Measurements from ENCODE around the gene CRTAP. TPM values are rescaled to one million over a fixed set of nuclear protein-coding genes. Genes with fewer than 3 reads are reported as not detected.
A peak's percentile ranks its signal among the peaks of the same experiment; 100 is the strongest.

The CRTAP gene
- total and polyA plus RNA-seq, 2 experiments from 2014 or later, result 71.9 to 210 TPM

DNA sequence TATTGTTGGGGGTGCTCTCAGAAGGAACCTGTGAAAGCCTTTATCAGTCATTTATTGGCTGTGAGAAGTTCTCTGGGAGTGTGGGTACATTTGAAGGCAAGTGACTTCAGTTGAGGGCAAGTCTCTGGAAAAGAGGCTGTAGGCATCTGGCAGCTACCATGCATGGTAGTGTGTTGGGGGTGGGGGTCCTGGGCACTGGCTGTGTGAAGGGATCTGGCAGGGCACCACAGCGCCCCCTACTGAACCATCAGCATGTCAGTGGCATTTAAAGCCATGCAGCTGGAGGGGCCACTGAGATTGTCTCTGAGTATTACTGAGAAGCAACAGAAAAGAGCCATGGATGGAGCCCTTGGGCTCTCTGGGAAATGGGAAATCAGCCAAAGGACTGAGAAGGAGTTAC is 30.6 kb downstream of the CRTAP start:
- Histone ChIP-seq H3K27ac (ENCODE audit: low read depth) (no peak overlapping the region), H3K27me3 (ENCODE audit: insufficient read depth) (no peaks in the 10 kb centered on the region), H3K36me3 (ENCODE audit: insufficient read depth) (no peaks in the 10 kb centered on the region; the same call in 1 of the 2 replicates), H3K4me1 (ENCODE audit: insufficient read depth) (no peaks in the 10 kb centered on the region), H3F3A (replicated peaks; ENCODE audit: low read depth) (no peaks in the 10 kb centered on the region), H2AFZ (no peak overlapping the region), H3K4me3 (no peak overlapping the region), H3K79me2 (replicated peaks; ENCODE audit: insufficient read depth) (no peaks in the 10 kb centered on the region), H3K4me2 (no peak overlapping the region), H3K9me2 (ENCODE audit: insufficient read depth) (no peaks in the 10 kb centered on the region), H4K20me1 (replicated peaks; ENCODE audit: insufficient read depth) (no peaks in the 10 kb centered on the region)
- DNase-seq (ENCODE audit: low spot score) (peak; percentile 85), ATAC-seq (peak; percentile 96)
- H3K4me3 Mint-ChIP-seq, result no peak overlapping the region
- peaks cover 6% of the 10 kb centered on the region; the same call in 2 of the 3 replicates for H3K4me1 Mint-ChIP-seq
- H3K9me3 Mint-ChIP-seq, result no peaks in the 10 kb centered on the region
- H3K36me3 Mint-ChIP-seq (ENCODE audit: low read depth), result peaks cover 16% of the 10 kb centered on the region
- peaks cover 18% of the 10 kb centered on the region for H3K27me3 Mint-ChIP-seq (ENCODE audit: insufficient read depth, low read depth, poor library complexity)
- TF ChIP-seq, protein P1, sequence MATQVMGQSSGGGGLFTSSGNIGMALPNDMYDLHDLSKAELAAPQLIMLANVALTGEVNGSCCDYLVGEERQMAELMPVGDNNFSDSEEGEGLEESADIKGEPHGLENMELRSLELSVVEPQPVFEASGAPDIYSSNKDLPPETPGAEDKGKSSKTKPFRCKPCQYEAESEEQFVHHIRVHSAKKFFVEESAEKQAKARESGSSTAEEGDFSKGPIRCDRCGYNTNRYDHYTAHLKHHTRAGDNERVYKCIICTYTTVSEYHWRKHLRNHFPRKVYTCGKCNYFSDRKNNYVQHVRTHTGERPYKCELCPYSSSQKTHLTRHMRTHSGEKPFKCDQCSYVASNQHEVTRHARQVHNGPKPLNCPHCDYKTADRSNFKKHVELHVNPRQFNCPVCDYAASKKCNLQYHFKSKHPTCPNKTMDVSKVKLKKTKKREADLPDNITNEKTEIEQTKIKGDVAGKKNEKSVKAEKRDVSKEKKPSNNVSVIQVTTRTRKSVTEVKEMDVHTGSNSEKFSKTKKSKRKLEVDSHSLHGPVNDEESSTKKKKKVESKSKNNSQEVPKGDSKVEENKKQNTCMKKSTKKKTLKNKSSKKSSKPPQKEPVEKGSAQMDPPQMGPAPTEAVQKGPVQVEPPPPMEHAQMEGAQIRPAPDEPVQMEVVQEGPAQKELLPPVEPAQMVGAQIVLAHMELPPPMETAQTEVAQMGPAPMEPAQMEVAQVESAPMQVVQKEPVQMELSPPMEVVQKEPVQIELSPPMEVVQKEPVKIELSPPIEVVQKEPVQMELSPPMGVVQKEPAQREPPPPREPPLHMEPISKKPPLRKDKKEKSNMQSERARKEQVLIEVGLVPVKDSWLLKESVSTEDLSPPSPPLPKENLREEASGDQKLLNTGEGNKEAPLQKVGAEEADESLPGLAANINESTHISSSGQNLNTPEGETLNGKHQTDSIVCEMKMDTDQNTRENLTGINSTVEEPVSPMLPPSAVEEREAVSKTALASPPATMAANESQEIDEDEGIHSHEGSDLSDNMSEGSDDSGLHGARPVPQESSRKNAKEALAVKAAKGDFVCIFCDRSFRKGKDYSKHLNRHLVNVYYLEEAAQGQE (IDR thresholded peaks at IDR 0.05; ENCODE audit: unreplicated experiment), result no peak
- TF ChIP-seq ZNF331 (CRISPR knock-in tag; IDR thresholded peaks at IDR 0.05; ENCODE audit: low read depth) (no peak), CREB1 (CRISPR knock-in tag; IDR thresholded peaks at IDR 0.05; ENCODE audit: low read depth) (no peak), EZH2 (IDR thresholded peaks at IDR 0.05; ENCODE audit: low read depth, unreplicated experiment) (no peak)
- TF ChIP-seq, protein P2, sequence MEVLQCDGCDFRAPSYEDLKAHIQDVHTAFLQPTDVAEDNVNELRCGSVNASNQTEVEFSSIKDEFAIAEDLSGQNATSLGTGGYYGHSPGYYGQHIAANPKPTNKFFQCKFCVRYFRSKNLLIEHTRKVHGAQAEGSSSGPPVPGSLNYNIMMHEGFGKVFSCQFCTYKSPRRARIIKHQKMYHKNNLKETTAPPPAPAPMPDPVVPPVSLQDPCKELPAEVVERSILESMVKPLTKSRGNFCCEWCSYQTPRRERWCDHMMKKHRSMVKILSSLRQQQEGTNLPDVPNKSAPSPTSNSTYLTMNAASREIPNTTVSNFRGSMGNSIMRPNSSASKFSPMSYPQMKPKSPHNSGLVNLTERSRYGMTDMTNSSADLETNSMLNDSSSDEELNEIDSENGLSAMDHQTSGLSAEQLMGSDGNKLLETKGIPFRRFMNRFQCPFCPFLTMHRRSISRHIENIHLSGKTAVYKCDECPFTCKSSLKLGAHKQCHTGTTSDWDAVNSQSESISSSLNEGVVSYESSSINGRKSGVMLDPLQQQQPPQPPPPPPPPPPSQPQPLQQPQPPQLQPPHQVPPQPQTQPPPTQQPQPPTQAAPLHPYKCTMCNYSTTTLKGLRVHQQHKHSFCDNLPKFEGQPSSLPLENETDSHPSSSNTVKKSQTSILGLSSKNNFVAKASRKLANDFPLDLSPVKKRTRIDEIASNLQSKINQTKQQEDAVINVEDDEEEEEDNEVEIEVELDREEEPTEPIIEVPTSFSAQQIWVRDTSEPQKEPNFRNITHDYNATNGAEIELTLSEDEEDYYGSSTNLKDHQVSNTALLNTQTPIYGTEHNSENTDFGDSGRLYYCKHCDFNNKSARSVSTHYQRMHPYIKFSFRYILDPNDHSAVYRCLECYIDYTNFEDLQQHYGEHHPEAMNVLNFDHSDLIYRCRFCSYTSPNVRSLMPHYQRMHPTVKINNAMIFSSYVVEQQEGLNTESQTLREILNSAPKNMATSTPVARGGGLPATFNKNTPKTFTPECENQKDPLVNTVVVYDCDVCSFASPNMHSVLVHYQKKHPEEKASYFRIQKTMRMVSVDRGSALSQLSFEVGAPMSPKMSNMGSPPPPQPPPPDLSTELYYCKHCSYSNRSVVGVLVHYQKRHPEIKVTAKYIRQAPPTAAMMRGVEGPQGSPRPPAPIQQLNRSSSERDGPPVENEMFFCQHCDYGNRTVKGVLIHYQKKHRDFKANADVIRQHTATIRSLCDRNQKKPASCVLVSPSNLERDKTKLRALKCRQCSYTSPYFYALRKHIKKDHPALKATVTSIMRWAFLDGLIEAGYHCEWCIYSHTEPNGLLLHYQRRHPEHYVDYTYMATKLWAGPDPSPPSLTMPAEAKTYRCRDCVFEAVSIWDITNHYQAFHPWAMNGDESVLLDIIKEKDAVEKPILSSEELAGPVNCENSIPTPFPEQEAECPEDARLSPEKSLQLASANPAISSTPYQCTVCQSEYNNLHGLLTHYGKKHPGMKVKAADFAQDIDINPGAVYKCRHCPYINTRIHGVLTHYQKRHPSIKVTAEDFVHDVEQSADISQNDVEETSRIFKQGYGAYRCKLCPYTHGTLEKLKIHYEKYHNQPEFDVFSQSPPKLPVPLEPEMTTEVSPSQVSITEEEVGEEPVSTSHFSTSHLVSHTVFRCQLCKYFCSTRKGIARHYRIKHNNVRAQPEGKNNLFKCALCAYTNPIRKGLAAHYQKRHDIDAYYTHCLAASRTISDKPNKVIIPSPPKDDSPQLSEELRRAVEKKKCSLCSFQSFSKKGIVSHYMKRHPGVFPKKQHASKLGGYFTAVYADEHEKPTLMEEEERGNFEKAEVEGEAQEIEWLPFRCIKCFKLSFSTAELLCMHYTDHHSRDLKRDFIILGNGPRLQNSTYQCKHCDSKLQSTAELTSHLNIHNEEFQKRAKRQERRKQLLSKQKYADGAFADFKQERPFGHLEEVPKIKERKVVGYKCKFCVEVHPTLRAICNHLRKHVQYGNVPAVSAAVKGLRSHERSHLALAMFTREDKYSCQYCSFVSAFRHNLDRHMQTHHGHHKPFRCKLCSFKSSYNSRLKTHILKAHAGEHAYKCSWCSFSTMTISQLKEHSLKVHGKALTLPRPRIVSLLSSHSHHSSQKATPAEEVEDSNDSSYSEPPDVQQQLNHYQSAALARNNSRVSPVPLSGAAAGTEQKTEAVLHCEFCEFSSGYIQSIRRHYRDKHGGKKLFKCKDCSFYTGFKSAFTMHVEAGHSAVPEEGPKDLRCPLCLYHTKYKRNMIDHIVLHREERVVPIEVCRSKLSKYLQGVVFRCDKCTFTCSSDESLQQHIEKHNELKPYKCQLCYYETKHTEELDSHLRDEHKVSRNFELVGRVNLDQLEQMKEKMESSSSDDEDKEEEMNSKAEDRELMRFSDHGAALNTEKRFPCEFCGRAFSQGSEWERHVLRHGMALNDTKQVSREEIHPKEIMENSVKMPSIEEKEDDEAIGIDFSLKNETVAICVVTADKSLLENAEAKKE (CRISPR knock-in tag; IDR thresholded peaks at IDR 0.05), result peak; percentile 97
- TF ChIP-seq, protein P3, sequence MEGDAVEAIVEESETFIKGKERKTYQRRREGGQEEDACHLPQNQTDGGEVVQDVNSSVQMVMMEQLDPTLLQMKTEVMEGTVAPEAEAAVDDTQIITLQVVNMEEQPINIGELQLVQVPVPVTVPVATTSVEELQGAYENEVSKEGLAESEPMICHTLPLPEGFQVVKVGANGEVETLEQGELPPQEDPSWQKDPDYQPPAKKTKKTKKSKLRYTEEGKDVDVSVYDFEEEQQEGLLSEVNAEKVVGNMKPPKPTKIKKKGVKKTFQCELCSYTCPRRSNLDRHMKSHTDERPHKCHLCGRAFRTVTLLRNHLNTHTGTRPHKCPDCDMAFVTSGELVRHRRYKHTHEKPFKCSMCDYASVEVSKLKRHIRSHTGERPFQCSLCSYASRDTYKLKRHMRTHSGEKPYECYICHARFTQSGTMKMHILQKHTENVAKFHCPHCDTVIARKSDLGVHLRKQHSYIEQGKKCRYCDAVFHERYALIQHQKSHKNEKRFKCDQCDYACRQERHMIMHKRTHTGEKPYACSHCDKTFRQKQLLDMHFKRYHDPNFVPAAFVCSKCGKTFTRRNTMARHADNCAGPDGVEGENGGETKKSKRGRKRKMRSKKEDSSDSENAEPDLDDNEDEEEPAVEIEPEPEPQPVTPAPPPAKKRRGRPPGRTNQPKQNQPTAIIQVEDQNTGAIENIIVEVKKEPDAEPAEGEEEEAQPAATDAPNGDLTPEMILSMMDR (conservative IDR thresholded peaks at IDR 0.05; ENCODE audit: low read depth in 2 of 2), result peak; percentile 87 to 91
- H3K27ac Mint-ChIP-seq, result no peak overlapping the region
